ENCODE results near the gene ARHGAP15. TPM values are rescaled to one million over a fixed set of nuclear protein-coding genes. Genes with fewer than 3 reads are reported as not detected.

The ARHGAP15 gene
- total and polyA plus RNA-seq, 4 experiments from 2014 or later, result 218 to 524 (median 365) TPM

DNA sequence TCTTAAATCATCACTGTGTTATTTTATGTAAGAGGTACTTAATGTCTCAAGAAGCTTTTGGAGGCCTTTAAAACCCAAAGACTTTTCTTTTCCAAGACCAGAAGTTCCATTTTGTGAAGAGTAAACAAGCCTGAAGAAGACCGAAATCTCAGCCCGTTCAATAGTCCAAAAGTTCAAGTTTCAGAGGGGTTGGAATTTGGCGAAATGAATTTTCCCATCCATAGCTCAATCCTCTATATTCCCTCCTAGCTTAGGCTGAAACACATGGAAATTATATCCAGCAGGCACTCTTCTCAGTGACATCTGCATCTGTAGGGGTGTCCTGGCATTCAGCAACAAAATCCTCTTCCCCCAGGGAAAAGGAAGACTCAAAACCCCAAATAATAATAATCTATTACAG, 344.6 kb downstream of the ARHGAP15 start:
- Mint-ChIP-seq H3K27me3 (no peaks in the 10 kb centered on the region), H3K36me3 (peaks cover 39 to 49% of the 10 kb centered on the region in 2 donors), H3K9me3 (no peaks in the 10 kb centered on the region), H3K27ac (no peak overlapping the region), H3K4me3 (no peak overlapping the region), H3K4me1 (peaks cover 35 to 59% (median 49%) of the 10 kb centered on the region in 4 donors)
- no peak overlapping the region for H3K4me3 ChIP-seq (ENCODE audit: low read length in 2 of 2)
- H3K27ac ChIP-seq (ENCODE audit: low read depth, low read length), result no peak overlapping the region
- peaks cover 5% of the 10 kb centered on the region for H3K36me3 ChIP-seq (ENCODE audit: insufficient read depth, low read length)
- intact Hi-C loops (cut with micrococcal nuclease), result no loop called here
- peaks cover 23% of the 10 kb centered on the region for H3K4me1 ChIP-seq (ENCODE audit: insufficient read depth, low read length)
- POLR2A ChIA-PET (ENCODE audit: partially characterized antibody), result no interaction called here
- CTCF ChIA-PET (ENCODE audit: partially characterized antibody), result no interaction called here
- no peaks in the 10 kb centered on the region for H3K27me3 ChIP-seq (ENCODE audit: insufficient read depth, low read length)
- DNase-seq, result no peak
- no peaks in the 10 kb centered on the region for H3K9me3 ChIP-seq (ENCODE audit: control insufficient read depth in 1 of 2, low read length in 2 of 2)

GRCh38 chr2:143474586-143474985, 345.4 kb downstream of the ARHGAP15 start:
- peaks cover 23% of the 10 kb centered on the region for H3K4me1 ChIP-seq (ENCODE audit: insufficient read depth, low read length)
- Mint-ChIP-seq H3K27me3 (no peaks in the 10 kb centered on the region), H3K4me1 (peaks cover 39 to 59% (median 47%) of the 10 kb centered on the region in 4 donors), H3K27ac (peak overlapping the region in 1 of 7 donors; percentile 65), H3K4me3 (no peak overlapping the region), H3K36me3 (peaks cover 39 to 44% of the 10 kb centered on the region in 2 donors), H3K9me3 (no peaks in the 10 kb centered on the region)
- peaks cover 5% of the 10 kb centered on the region for H3K36me3 ChIP-seq (ENCODE audit: insufficient read depth, low read length)
- H3K4me3 ChIP-seq (ENCODE audit: low read length in 2 of 2), result no peak overlapping the region
- ChIA-PET CTCF (ENCODE audit: partially characterized antibody) (no interaction called here), POLR2A (ENCODE audit: partially characterized antibody) (no interaction called here)
- intact Hi-C loops (cut with micrococcal nuclease), result no loop called here
- no peak for DNase-seq
- H3K9me3 ChIP-seq (ENCODE audit: control insufficient read depth in 1 of 2, low read length in 2 of 2), result no peaks in the 10 kb centered on the region
- no peak overlapping the region for H3K27ac ChIP-seq (ENCODE audit: low read depth, low read length)
- H3K27me3 ChIP-seq (ENCODE audit: insufficient read depth, low read length), result no peaks in the 10 kb centered on the region

GRCh38 chr2:143475041-143475776, 346.0 kb downstream of the ARHGAP15 start:
- H3K4me1 Mint-ChIP-seq, result peaks cover 39 to 66% (median 50%) of the 10 kb centered on the region in 4 donors
- Histone ChIP-seq H3K9me3 (ENCODE audit: control insufficient read depth in 1 of 2, low read length in 2 of 2) (no peaks in the 10 kb centered on the region), H3K27me3 (ENCODE audit: insufficient read depth, low read length) (no peaks in the 10 kb centered on the region), H3K27ac (ENCODE audit: low read depth, low read length) (no peak overlapping the region), H3K4me1 (ENCODE audit: insufficient read depth, low read length) (peaks cover 26% of the 10 kb centered on the region), H3K4me3 (ENCODE audit: low read length in 2 of 2) (no peak overlapping the region), H3K36me3 (ENCODE audit: insufficient read depth, low read length) (peaks cover 5% of the 10 kb centered on the region)
- peak overlapping the region in 5 of 7 donors; percentile 46 to 82 (median 69) for H3K27ac Mint-ChIP-seq
- H3K36me3 Mint-ChIP-seq, result peaks cover 39 to 44% of the 10 kb centered on the region in 2 donors
- ChIA-PET POLR2A (ENCODE audit: partially characterized antibody) (interaction anchor here (2.2 kb wide), 1 partner anchor 14 kb away, joined by 8 read pairs; no protein-coding TSS in a partner anchor), CTCF (ENCODE audit: partially characterized antibody) (no interaction called here)
- DNase-seq, result no peak
- no peaks in the 10 kb centered on the region for H3K9me3 Mint-ChIP-seq
- H3K27me3 Mint-ChIP-seq, result no peaks in the 10 kb centered on the region
- intact Hi-C loops (cut with micrococcal nuclease), result no loop called here
- no peak overlapping the region for H3K4me3 Mint-ChIP-seq

DNA sequence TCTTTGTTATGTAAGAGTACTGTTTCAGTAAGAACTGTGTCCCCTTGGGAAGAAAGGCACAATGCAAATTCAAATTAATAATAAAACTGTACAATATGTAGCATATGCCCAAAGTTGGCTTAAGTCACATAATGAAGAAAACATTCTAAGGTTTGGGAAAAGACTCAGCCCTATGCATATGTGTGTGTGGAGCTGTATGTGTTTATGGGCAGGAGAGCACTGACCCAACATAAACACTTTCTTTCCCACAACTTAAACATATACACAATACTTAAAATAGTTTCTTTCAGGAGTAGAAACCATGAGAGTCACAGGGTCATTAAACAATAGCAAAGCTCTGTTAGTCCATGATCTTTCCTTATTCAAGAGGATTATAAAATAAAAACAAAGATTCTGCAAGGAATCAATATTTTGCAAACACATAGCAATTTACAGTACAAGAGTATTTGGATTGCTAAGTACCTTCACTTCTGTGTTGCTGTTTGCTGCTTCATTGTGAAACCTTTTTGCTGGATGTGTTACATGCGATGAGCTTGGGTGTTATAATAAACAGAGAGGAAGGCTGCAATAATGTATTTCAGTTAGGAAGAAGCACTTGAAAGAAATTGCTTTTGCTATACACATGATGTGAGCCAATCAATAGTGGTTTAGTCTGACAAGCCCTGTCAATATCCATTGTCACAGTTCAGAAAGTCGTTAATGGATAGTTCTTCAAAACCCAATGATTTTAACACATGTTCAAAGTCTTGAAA, 347.3 kb downstream of the ARHGAP15 start:
- Histone ChIP-seq H3K27ac (ENCODE audit: low read depth, low read length) (no peak overlapping the region), H3K27me3 (ENCODE audit: insufficient read depth, low read length) (no peaks in the 10 kb centered on the region), H3K4me1 (ENCODE audit: insufficient read depth, low read length) (peaks cover 31% of the 10 kb centered on the region), H3K4me3 (ENCODE audit: low read length in 2 of 2) (no peak overlapping the region), H3K9me3 (ENCODE audit: control insufficient read depth in 1 of 2, low read length in 2 of 2) (no peaks in the 10 kb centered on the region), H3K36me3 (ENCODE audit: insufficient read depth, low read length) (peaks cover 5% of the 10 kb centered on the region)
- peak overlapping the region in 3 of 7 donors; percentile 9 to 47 (median 15) for H3K27ac Mint-ChIP-seq
- H3K36me3 Mint-ChIP-seq, result peaks cover 35 to 45% of the 10 kb centered on the region in 2 donors
- H3K27me3 Mint-ChIP-seq, result no peaks in the 10 kb centered on the region
- DNase-seq, result no peak
- ChIA-PET CTCF (ENCODE audit: partially characterized antibody) (interaction anchor here (0.5 kb wide), 1 partner anchor 24 kb away, joined by 3 read pairs; no protein-coding TSS in a partner anchor), POLR2A (ENCODE audit: partially characterized antibody) (interaction anchor here (2.2 kb wide), 1 partner anchor 12 kb away, joined by 8 read pairs; no protein-coding TSS in a partner anchor)
- intact Hi-C loops (cut with micrococcal nuclease), result no loop called here
- no peaks in the 10 kb centered on the region for H3K9me3 Mint-ChIP-seq
- peaks cover 41 to 79% (median 56%) of the 10 kb centered on the region in 4 donors for H3K4me1 Mint-ChIP-seq
- no peak overlapping the region for H3K4me3 Mint-ChIP-seq

DNA sequence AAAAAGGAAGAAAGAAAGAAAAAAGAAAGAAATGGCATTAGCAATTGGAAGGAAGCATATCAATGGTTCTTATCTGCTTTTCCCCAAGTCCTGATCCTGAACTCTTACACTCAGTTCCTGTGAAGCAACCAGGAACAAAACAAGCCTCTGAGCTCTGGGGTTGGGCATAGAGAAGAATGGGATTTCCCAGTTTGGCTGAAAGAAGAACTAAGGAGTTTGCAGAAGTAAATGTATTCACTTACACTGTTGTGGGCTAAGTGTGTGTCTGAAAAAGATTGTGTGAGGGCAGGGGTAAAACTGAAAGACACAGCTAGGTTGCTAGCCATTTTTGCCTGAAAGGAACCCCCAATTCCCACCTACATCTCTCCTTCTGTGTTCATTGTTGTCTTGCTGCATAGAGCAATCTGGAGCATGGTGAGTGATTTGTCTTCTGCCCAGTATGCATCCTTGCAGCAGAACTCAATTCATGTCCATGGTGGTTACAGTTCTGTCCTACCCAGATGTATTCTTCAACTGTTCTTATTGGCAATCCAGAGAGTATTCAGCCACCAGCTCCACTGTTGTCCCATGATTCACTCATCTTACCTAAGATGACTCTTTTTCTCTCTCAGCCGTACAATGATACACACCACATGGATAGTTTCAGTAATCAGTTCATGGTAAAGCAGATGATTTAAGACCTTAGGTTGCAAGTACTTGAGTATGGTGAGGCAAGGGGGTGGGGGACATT, 348.7 kb downstream of the ARHGAP15 start:
- H3K27me3 Mint-ChIP-seq, result no peaks in the 10 kb centered on the region

GRCh38 chr2:143480086-143480485, 350.9 kb downstream of the ARHGAP15 start:
- Histone ChIP-seq H3K27me3 (ENCODE audit: insufficient read depth, low read length) (no peaks in the 10 kb centered on the region), H3K36me3 (ENCODE audit: insufficient read depth, low read length) (no peaks in the 10 kb centered on the region), H3K27ac (ENCODE audit: low read depth, low read length) (no peak overlapping the region), H3K9me3 (ENCODE audit: control insufficient read depth in 1 of 2, low read length in 2 of 2) (no peaks in the 10 kb centered on the region), H3K4me3 (ENCODE audit: low read length in 2 of 2) (no peak overlapping the region), H3K4me1 (ENCODE audit: insufficient read depth, low read length) (peaks cover 26% of the 10 kb centered on the region)
- Mint-ChIP-seq H3K4me1 (peaks cover 34 to 82% (median 53%) of the 10 kb centered on the region in 4 donors), H3K9me3 (no peaks in the 10 kb centered on the region), H3K27me3 (no peaks in the 10 kb centered on the region), H3K36me3 (peaks cover 21 to 46% of the 10 kb centered on the region in 2 donors), H3K4me3 (no peak overlapping the region), H3K27ac (peak overlapping the region in 2 of 7 donors; percentile 1 to 28)
- CTCF ChIA-PET (ENCODE audit: partially characterized antibody), result no interaction called here
- POLR2A ChIA-PET (ENCODE audit: partially characterized antibody), result no interaction called here
- DNase-seq, result no peak
- intact Hi-C loops (cut with micrococcal nuclease), result no loop called here

More for the DNA sequence above, 348.7 kb downstream of the ARHGAP15 start:
- Histone ChIP-seq H3K4me1 (ENCODE audit: insufficient read depth, low read length) (peaks cover 35% of the 10 kb centered on the region), H3K4me3 (ENCODE audit: low read length in 2 of 2) (no peak overlapping the region), H3K36me3 (ENCODE audit: insufficient read depth, low read length) (peaks cover 5% of the 10 kb centered on the region), H3K27ac (ENCODE audit: low read depth, low read length) (no peak overlapping the region), H3K9me3 (ENCODE audit: control insufficient read depth in 1 of 2, low read length in 2 of 2) (no peaks in the 10 kb centered on the region), H3K27me3 (ENCODE audit: insufficient read depth, low read length) (no peaks in the 10 kb centered on the region)
- Mint-ChIP-seq H3K9me3 (no peaks in the 10 kb centered on the region), H3K36me3 (peaks cover 26 to 48% of the 10 kb centered on the region in 2 donors), H3K4me3 (peak overlapping the region in 3 of 8 donors; percentile 27 to 39 (median 32)), H3K27ac (peak overlapping the region in 6 of 7 donors; percentile 47 to 86 (median 84)), H3K4me1 (peaks cover 35 to 87% (median 58%) of the 10 kb centered on the region in 4 donors)
- ChIA-PET POLR2A (ENCODE audit: partially characterized antibody) (no interaction called here), CTCF (ENCODE audit: partially characterized antibody) (no interaction called here)
- DNase-seq, result no peak
- intact Hi-C loops (cut with micrococcal nuclease), result no loop called here

Data from CD4-positive, alpha-beta memory T cell (primary cell).